Coronary artery (tissue), 2 donors: ENCODE measurements around the gene CHST11.

Experiments used
- DNase-seq: peaks from one replicate; pipeline ENCODE4 v3.0.0-alpha.2; 2017; ENCODE audit warnings: low spot score
- H3K27ac ChIP-seq, 2 donors: fragments of 200-600 bp; sonication (generic); one replicate each; pipeline ENCODE4 v1.5.1; 2016 to 2019
- H3K4me3 ChIP-seq: fragments of 200-600 bp; sonication (generic); 2 replicates; pipeline ENCODE4 v1.5.1; 2016; ENCODE audit warnings: mild to moderate bottlenecking, moderate library complexity
- CTCF ChIP-seq: fragments of 200-600 bp; sonication (generic); IDR thresholded peaks from one replicate; pipeline ENCODE4 v1.5.1; 2019; ENCODE audit warnings: antibody characterized with exemption

Gene CHST11

DNA sequence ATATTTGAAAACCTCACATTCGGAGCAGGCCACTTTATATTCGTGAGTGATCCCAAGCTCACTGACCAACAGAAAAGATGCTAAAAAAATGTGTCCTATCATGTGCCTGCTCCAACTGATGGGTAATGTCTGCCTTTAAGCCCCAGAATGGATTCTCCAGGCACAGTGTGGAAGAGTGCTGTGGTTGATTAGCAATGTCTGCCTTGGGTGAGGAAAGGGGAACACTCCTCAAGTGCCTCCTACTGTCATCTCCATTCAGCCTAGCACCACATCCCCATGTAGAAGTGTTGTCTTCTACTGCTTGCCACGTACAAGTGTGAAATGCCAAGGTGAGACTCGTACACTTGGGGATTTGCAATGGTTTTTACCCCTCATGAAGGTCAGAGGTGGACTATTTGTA lies 302.0 kb downstream of the CHST11 start:
- no peak for TF ChIP-seq CTCF
- Histone ChIP-seq H3K27ac (no peak overlapping the region), H3K4me3 (no peak overlapping the region)
- no peak for DNase-seq

DNA sequence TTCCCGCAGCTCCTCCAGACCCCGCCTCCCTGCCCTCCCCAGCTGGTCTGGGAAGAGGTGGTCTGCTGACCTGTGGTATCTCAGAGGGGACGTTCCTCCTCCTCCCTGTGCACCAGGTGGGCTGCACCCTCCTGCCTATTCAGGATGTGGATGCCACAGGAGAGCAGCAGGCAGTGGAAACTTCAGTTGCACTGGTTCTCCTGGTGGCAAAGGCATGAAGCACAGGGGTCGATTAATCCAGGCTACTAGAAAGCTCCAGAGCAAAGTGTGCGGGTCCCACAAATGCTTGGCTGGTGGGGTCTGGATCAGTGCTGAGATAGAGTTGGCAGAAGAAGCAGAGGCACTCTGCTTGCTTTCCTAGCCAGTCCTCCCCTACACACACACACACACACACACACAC lies 304.3 kb downstream of the CHST11 start:
- H3K4me3 ChIP-seq, result no peak overlapping the region
- no peak for TF ChIP-seq CTCF
- H3K27ac ChIP-seq, result no peak overlapping the region
- no peak for DNase-seq

GRCh38 chr12:104761611-104762010 lies 304.9 kb downstream of the CHST11 start:
- TF ChIP-seq CTCF, result no peak
- DNase-seq, result no peak
- H3K4me3 ChIP-seq, result no peak overlapping the region
- no peak overlapping the region for H3K27ac ChIP-seq

DNA sequence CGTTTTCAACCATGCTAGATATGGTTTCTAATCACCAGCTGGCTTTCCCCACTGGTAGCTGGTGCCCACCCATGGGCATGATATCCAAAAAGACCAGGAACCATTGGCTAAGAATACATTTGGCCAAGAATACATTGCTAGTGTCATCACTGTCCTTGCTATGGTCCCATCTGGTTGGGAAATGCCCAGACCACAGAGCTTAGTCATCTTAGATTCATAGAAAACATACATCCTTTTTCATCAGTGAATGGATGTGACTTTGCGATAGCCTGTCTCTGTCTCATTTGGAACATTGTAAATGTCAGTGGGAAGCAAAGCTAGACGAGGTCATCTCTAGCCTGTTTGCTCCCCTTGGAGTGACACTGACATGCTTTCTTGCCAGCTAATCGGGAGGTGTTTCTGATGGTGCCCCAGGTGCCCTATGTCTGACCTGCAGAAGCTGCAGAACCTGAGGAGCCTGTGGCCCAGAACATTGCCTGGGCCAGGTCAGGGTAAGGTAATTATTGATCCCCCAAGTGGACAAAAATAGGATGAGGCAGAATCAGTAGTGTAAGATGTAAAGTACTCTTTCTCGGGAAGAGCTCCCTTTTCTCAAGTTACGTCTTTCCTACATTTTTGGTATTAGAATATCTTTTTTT lies 306.5 kb downstream of the CHST11 start:
- H3K4me3 ChIP-seq, result no peak overlapping the region
- TF ChIP-seq CTCF, result no peak

DNA sequence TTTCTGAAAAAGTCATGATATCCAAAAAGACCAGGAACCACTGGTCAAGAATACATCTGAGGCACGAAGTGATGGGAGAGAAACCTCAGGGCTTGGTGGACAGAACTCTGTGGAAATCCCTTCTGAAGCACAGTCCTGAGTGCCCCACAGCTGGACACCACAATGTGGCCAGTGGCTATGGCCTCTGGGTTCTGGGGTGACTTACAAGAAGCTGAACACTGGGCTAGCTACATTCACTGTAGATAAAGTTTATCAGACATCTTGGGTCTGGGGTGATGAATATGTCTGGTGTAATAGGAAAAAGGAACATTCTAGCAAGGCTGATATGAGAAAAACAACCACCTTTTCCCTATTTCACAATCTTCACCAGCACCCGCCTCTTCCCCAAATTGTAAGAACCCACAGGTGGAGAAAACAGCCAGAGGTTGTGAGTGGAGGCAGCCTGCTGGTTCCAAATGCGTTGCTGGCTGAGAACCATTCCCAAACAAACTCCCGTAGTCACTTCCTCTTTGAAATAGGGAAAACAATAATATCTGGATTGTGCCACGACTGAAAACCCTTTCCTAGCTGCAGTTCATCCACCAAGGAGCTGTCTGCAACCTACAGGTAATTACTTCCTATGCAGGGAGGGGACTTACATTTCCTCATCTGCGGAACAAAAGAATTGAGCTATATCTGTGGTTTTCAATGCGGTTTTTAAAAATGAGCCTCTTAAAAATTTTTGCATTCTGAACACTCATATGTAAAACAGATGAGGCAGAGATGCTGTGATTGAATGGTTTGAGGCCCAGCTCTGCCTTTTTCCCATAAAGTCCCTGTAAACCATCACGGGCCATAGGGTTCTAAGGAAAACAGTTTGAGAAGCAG lies 307.7 kb downstream of the CHST11 start:
- H3K27ac ChIP-seq, result no peak overlapping the region
- no peak overlapping the region for H3K4me3 ChIP-seq
- no peak for TF ChIP-seq CTCF
- no peak for DNase-seq

More for the DNA sequence above, 306.5 kb downstream of the CHST11 start:
- DNase-seq, result no peak
- H3K27ac ChIP-seq, result no peak overlapping the region

GRCh38 chr12:104767261-104767660 lies 310.5 kb downstream of the CHST11 start:
- no peak overlapping the region for H3K27ac ChIP-seq
- no peak for TF ChIP-seq CTCF
- no peak overlapping the region for H3K4me3 ChIP-seq
- DNase-seq, result no peak

DNA sequence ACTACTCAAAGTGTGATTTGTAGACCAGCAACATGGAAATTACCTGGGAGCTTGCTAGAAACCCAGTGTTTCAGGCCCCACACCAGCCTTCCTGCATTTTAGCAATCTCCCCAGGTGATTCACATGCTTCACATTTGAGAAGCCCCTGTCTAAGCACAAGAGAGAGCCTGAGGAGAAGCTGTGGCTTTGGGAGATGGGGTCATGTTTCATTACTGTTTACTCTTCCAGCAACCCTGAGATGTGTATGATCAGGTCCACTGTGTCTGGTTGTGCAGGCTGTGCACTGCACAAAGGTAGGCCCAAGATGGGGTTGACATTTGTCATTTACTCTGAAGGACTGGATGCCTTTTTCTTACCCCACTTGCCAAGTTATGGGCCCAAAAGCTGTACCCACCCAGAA lies 311.3 kb downstream of the CHST11 start:
- DNase-seq, result no peak
- Histone ChIP-seq H3K27ac (no peak overlapping the region), H3K4me3 (no peak overlapping the region)
- TF ChIP-seq CTCF, result no peak
